MM.1S (cell line): ENCODE data around the gene ACVR1.

Experiments
- CTCF ChIP-seq: fragments of 300-600 bp; sonication (generic); IDR thresholded peaks from 2 replicates; pipeline ENCODE4 v1.5.1; 2016; ENCODE audit warnings: antibody characterized with exemption, low read length, mixed read lengths
- EZH2 ChIP-seq: fragments of 300-600 bp; sonication (generic); optimal IDR thresholded peaks from 2 replicates; pipeline ENCODE3; 2017; ENCODE audit warnings: low read depth, mild to moderate bottlenecking, antibody characterized with exemption, low read length, mixed read lengths
- EZH2phosphoT487 ChIP-seq: fragments of 300-600 bp; sonication (generic); IDR thresholded peaks from 2 replicates; pipeline ENCODE4 v1.6.1; 2018; ENCODE audit warnings: antibody characterized with exemption, low read length

GRCh38 chr2:157735532-157735931 is 140.6 kb downstream of the ACVR1 start:
- TF ChIP-seq CTCF (no peak), EZH2 (no peak), EZH2phosphoT487 (no peak)
